Kasumi-1 (cell line): ENCODE data around the gene TUBA4A.

Source experiments
- DNase-seq, 2 experiments: peaks; one replicate each; lab custom pipeline; 2025; lab: John Stamatoyannopoulos, UW

The TUBA4A gene

GRCh38 chr2:219286436-219287115 lies 32.9 kb upstream of the TUBA4A start:
- DNase-seq, result no peak

GRCh38 chr2:219285894-219286425 lies 32.2 kb upstream of the TUBA4A start:
- no peak for DNase-seq

- no peak for DNase-seq
These were observed 31.6 kb upstream of the TUBA4A start for GRCh38 chr2:219285373-219285735.

GRCh38 chr2:219284501-219285372 lies 31.0 kb upstream of the TUBA4A start:
- no peak for DNase-seq

GRCh38 chr2:219282943-219283581 lies 29.3 kb upstream of the TUBA4A start:
- no peak for DNase-seq

- DNase-seq, result no peak
These were observed 28.7 kb upstream of the TUBA4A start for GRCh38 chr2:219282375-219282774.

GRCh38 chr2:219281588-219281987 lies 27.9 kb upstream of the TUBA4A start:
- DNase-seq, result no peak

GRCh38 chr2:219280651-219281050 lies 26.9 kb upstream of the TUBA4A start:
- DNase-seq, result no peak

- no peak for DNase-seq
These were observed 26.3 kb upstream of the TUBA4A start for GRCh38 chr2:219279916-219280516.

GRCh38 chr2:219279151-219279915 lies 25.6 kb upstream of the TUBA4A start, which contains the start of gene DNAJB2:
TSS of gene DNAJB2 (plus strand) at chr2:219279366. CDS start at chr2:219279834, 468 bp downstream.
- peak; percentile 80 to 84 for DNase-seq

GRCh38 chr2:219278655-219279150 lies 25.0 kb upstream of the TUBA4A start:
- no peak for DNase-seq

GRCh38 chr2:219277703-219278654 lies 24.3 kb upstream of the TUBA4A start:
- DNase-seq, result peak; percentile 26 to 48

GRCh38 chr2:219274361-219274921 lies 20.7 kb upstream of the TUBA4A start:
- DNase-seq, result no peak

GRCh38 chr2:219273937-219274336 lies 20.2 kb upstream of the TUBA4A start:
- no peak for DNase-seq

- DNase-seq, result no peak
These were observed 19.3 kb upstream of the TUBA4A start for GRCh38 chr2:219272995-219273394.

GRCh38 chr2:219272356-219272755 lies 18.6 kb upstream of the TUBA4A start:
- no peak for DNase-seq

- DNase-seq, result no peak
These were observed 17.3 kb upstream of the TUBA4A start for GRCh38 chr2:219271021-219271420.

- no peak for DNase-seq
These were observed 16.3 kb upstream of the TUBA4A start for GRCh38 chr2:219270055-219270372.

GRCh38 chr2:219269362-219270054 lies 15.8 kb upstream of the TUBA4A start:
- DNase-seq, result no peak
